ENCODE results near the gene SUMO3. TPM values are rescaled to one million over a fixed set of nuclear protein-coding genes. Genes with fewer than 3 reads are reported as not detected.

Gene SUMO3
- total RNA-seq, result 90.0 and 96.4 TPM in 2 replicates

DNA sequence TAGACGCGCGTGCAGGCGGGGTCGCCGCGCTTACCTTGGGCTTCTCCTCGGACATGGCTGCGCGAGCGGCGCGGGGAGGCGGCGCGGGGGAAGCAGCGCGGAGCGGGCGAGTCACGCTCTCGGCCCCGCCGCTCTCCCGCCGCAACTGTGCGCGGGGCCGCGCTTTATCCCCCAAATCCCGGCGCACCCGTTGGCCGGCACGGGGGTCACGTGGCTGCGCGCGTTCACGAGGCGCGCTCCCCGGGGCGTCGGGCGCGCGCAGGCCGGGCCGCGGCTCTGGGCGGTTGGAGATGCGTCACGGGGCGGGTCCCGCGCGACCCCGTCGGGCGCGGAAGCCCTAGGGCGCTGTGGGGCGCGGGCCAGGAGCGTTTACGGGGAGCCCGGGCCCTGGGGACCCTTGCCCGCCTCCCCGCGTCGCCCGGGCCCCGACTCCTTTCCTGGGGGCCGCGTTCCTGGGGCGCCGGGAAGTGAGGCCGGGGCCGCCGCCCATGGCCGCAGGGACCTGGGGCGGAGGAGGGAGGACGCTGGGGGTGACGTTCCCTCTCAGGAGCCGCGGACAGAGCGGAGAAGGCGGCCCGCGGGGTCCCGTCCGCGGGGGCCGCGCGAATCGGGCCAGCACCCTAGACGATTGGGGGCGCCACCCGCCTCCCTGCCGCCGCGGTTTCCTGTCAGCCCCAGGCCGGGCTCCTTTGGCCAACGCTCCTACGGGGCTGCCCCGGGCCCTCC, at the start of gene SUMO3:
SUMO3 (minus strand) TSS at position 149 of the 726 bp plus-strand sequence; CDS start at position 55, 94 bp downstream.
- intact Hi-C loops (cut with micrococcal nuclease), result loop anchor here (1.0 to 5.0 kb wide), 8 partner anchors 17 to 774 kb away; partner anchors contain the start of genes ADARB1, CFAP410, LRRC3 and UBE2G2

- intact Hi-C loops (cut with micrococcal nuclease), result no loop called here
Measured at GRCh38 chr21:44867464-44867863, 49.6 kb upstream of the SUMO3 start.

GRCh38 chr21:44866780-44867179, 48.9 kb upstream of the SUMO3 start:
- intact Hi-C loops (cut with micrococcal nuclease), result no loop called here

DNA sequence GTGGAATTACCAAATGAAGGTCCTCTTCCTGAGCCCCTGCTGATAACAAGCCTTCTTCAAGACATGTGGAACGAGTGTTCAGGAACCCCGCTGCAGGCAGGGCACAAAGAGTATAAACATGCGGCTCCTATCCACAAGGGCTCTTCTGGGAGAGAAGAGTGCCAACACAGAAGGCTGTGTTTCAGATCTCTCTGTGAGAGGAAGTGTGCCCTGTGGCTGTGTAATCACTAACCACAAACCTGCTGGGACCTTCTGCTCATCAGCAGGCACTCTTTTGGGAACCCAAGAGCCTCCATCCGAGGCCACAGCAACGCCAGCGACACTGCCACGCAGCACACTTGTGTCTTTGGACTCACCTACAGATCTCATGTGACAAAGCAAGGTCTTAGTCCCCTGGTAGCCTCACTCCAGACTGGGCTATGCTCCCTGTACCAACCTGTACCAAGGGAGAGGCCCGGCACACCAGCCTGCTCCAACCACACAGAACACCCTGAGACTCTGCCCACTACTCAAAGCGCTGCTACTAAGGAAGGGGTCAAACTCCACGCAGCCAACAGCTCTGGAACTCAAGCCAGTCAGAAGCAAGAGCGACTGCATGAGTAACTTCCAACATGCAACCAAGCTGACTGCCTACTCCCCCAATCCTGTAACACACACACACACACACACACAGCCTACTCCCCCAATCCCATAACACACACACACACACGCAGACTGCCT, 47.9 kb upstream of the SUMO3 start:
- intact Hi-C loops (cut with micrococcal nuclease), result no loop called here

GRCh38 chr21:44862869-44863685, 45.2 kb upstream of the SUMO3 start:
- intact Hi-C loops (cut with micrococcal nuclease), result no loop called here

DNA sequence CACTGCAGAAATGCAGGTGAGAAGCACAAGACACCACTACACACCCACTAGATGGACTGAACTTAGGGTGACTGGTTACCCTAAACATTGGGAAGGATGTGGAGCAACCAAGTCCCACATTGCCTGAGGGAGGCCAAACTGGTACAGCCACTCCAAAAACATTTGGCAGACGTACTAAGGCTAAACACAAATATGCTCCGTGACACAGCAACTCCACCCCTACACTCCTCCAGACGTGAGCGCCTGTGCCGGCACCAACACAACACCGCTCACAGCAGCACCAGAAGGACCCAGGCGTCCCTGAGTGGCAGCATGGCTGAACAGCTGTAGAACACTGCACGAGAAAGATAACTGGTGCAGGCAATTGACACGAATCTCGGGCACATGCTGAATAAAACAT, 40.9 kb upstream of the SUMO3 start:
- intact Hi-C loops (cut with micrococcal nuclease), result no loop called here

DNA sequence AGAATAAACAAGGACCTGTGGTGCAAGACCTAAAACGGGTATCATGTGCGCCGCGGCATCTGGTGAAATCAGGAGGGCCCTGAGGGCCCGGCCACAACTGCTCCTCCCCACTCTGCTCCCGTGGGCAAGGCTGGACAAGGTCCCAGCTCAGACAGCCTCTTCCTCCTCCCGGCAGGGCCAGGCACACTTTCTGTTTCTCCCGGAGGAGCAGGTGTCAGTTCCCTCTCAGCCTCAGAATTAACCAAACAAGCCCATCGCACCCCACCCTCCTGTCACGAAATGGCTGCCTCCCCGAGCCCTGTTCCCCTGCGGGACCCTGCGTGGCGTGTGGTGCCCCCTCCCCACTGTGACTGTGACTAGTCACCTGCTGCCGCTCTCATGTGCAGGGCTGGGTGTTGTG, 40.4 kb upstream of the SUMO3 start:
- intact Hi-C loops (cut with micrococcal nuclease), result no loop called here

DNA sequence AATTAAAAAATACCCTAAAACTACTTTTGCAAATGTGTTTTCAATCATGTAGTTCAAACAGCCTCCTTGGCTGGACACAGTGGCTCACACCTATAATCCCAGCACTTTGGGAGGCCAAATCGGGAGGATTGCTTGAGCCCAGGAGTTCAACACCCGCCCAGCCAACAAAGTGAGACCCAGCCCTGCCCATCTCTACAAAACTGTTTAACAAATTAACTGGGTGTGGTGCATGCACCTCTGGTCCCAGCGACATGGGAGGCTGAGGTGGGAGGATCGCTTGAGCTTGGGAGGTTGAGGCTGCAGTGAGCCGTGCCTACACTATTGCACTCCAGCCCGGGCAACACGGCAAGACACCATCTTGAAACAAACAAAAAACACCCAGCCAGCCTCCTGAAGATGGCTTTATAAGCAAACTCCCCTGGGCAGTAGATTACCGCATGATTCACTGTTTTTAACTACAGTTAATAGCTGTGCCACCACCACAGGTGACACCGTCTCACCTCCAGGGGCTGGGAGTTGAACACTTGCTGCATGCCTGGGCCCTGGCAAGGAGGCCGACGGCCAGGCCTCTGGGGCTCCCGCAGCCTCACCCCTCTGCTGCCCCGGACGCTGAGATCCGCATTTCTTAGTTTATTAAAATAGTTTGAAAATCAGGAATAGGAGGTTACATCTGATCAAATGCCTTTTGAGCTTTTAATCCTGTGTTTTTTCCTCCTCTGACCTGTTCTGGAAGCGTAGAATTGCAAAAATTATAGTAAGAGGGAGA, 39.4 kb upstream of the SUMO3 start:
- intact Hi-C loops (cut with micrococcal nuclease), result no loop called here

DNA sequence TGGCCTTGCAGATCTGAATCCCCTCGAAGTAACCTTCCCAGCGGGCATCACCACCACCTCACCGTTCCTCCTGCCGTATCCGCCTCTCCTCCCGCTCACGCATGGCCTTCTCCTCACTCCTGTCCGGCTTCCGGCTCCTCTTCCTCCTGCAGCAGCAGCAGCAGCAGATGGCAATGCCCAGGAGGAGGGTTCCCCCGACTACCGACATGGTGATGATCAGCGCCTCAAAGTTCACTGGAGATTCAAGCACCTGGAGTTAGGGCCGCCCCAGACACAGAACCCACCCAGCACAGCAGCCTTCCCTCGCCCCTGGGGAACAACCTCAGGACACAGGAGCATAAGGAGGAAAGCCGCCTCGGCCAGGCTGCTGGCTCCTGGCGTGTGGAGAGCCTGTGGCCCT, 38.3 kb upstream of the SUMO3 start:
- intact Hi-C loops (cut with micrococcal nuclease), result no loop called here

- intact Hi-C loops (cut with micrococcal nuclease), result no loop called here
Measured at GRCh38 chr21:44855572-44855971, 37.7 kb upstream of the SUMO3 start.

DNA sequence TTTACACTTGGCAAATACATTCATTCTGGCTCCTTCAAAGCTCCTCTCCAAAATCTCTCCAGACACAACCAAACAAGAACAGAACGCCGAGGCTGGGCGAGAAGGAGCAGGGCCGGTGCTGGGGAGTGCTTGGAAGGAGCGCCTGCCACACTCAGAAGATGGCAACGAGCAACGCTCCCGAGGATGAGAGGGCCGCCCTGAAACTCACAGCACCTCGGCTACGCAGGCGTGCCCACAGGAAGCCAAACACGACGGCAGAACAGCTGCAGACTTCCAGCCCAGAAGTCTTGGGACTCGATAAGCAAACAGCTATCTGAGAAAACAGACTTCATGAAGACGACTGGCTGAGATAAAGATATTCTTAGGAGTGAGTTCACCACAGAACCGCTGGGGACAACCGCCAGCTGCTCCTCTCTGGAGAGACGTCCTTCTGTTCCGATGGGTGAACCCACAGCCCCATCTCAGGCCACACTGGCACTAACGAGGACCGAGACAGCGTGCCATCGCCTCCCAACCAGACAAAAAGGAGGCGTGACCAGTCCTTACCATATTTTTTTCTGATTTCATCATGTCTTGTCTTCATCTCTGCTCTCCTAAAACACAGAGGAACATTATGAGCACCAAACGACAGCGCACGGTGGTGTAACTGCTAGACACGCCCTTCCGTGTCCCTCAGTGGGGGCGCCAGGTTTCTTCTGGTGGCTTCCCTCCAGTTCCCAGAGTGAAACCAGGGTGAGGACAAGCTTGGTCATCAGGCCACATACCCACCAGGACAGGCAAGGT, 37.0 kb upstream of the SUMO3 start:
- intact Hi-C loops (cut with micrococcal nuclease), result no loop called here

DNA sequence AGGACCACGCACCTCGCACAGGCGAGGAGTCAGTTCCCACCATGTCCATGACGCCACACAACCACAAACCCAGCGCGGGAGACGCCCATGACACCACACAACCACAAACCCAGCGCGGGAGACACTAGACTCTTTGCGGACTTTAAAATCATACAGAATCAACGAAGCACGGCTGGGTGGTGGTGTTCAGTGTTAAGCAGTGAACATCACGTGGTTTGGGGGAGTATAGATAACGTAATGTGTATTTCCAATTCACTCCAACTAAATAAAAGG, 36.5 kb upstream of the SUMO3 start:
- intact Hi-C loops (cut with micrococcal nuclease), result no loop called here

DNA sequence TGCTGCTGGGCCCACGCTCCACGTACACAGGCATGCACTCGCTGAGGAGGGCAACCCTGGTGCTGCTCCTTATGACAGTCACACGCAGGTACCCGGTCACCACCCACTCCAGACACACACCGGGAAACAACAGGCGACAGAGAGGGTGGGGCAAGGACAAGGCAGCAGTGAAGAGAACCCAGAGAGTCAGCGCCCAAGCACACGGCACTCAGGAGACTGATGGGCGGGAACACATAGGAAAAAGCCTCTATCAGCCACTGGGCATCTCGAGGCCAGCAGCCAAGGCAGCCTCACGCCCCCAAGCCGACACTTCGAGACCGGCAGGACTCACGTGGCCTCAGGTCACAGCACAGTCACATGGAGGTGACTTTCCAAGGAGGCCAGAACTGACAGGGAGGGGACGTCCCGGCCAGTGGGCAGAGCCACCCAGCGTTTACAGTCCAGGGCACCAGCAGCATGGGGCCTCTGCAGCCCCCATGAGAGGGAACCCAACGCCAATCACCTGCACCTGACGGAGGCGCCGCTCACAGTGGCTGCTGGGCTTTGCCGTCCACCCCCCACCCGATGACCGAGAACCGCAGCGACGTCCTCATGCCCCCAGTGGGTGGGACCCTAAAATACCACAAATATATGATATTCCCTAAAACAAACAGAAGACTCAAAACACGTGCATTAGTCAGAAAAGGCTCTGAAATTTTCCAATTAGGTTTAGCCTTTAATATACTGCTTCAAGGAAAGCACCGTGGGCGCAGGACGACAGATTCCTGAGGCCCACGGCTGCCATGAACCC, 35.9 kb upstream of the SUMO3 start:
- intact Hi-C loops (cut with micrococcal nuclease), result no loop called here

DNA sequence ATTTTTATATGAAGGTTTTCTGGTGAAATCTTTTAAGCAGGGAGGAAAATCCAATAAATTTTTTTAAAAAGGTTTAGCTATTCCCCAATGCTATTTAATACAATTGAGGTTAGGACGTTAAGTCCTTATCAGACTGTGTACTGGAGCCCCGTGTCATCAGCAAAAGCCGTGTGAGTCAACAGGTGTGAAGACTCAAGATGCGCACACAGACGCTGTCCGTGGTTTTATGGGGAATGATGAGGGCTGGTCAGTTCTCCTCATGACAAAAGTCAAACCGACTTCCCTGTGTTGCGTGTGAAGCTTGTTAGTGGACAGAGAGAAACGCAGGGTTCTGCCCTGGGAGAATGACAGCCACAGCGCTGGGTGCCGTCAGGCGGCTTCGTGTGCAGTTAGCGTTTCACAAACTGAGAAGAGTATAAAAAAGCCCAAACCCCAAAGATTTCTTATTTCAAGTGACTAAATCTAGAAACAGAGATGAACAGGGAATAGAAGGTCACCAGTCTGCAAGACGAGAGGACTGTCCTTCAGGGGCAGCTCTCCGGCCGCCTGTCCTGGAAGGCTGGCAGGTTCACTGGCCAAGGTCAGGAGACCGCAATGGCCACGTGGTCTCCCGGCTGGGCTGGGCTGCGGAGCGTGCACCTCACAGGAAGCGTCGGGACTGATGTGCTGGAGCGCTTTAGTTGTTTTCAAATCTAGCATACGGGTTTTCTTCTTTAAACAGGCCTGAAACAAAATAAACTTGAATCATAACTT, 33.2 kb upstream of the SUMO3 start:
- intact Hi-C loops (cut with micrococcal nuclease), result no loop called here

- intact Hi-C loops (cut with micrococcal nuclease), result no loop called here
Measured at GRCh38 chr21:44850208-44850800, 32.4 kb upstream of the SUMO3 start.

DNA sequence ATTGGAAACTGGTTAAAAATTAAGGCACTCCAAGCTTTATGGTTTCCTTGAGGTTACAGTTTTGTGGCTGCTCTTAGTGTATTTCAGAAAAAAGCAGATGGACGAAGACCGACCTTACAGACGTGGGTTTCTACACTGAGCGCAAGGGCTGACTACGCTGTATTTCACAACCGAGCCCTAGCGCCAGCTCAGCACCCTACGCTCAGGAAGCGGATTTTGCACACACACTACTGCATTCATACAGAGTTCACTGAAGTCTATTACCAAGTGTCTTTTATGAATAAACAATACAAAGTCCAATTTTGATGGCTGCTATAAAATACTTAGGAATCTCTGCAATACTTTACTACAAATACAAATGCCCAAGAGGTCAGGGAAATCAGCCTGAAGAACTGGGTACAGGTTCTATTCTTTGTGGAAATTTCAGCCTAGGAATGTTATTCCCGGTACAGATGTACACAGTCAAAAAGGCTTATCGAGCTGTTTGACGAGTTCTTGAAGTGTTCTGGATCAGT, 31.8 kb upstream of the SUMO3 start:
- intact Hi-C loops (cut with micrococcal nuclease), result no loop called here

GRCh38 chr21:44848821-44849521, 31.1 kb upstream of the SUMO3 start:
- intact Hi-C loops (cut with micrococcal nuclease), result no loop called here

Measured in T-helper 1 cell treated with Interleukin-12 subunit alpha and Interleukin-12 subunit beta and Interleukin-4 antibody, amounts not matched to agents 30 ng/mL and 1 ng/mL, for 36 hours (primary cell).